Measurements from ENCODE around the gene ADAMTSL4.
A peak's percentile ranks its signal among the peaks of the same experiment; 100 is the strongest.
"Not testable (repeated sequence)": the region's sequence is repeated elsewhere in the genome, so short reads cannot be mapped to it uniquely, and the experiment has no call there.

ADAMTSL4 gene

DNA sequence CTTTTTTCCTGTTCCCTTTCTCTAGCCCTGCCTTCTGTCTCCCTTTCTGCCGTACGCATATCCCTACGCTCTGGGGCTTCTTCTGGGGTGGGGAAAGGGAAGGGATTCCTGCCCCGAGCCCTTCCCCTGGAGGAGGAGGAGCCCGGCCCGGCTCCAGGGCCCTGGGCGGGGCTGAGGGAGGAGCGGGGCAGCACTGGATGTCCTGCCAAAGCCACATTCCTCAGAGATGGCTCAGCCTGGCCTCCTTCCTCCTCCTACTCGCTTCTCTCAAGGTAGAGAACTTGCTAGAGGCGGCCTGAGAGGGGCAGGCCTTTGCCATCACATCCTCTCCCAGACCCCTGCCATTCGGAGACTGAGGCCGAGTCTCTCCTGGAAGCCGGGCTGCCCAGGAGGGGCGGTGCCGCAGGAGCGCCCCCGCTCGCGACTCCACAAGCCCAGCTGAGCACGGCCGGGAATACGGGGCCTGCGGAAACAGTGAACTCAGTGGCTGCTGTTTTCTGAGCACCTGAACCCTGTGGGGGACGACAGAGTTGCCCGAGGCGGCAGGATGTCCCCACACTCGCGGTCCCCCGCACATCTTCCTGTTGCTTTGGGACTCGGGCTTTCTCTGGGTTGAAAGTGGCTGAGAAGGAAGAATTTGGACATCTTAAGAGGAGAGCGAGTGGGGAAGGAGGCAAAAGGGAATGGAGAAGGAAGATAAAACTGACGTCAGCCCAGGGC is 12.2 kb downstream of the ADAMTSL4 start:
- H3K27ac ChIP-seq, result peak overlapping the region; percentile 72
- DNase-seq, result peak; percentile 94
- no peaks in the 10 kb centered on the region for H3K27me3 ChIP-seq (ENCODE audit: insufficient read depth, low read depth, severe bottlenecking)
- no peaks in the 10 kb centered on the region for H3K36me3 ChIP-seq
- TF ChIP-seq, protein P1, sequence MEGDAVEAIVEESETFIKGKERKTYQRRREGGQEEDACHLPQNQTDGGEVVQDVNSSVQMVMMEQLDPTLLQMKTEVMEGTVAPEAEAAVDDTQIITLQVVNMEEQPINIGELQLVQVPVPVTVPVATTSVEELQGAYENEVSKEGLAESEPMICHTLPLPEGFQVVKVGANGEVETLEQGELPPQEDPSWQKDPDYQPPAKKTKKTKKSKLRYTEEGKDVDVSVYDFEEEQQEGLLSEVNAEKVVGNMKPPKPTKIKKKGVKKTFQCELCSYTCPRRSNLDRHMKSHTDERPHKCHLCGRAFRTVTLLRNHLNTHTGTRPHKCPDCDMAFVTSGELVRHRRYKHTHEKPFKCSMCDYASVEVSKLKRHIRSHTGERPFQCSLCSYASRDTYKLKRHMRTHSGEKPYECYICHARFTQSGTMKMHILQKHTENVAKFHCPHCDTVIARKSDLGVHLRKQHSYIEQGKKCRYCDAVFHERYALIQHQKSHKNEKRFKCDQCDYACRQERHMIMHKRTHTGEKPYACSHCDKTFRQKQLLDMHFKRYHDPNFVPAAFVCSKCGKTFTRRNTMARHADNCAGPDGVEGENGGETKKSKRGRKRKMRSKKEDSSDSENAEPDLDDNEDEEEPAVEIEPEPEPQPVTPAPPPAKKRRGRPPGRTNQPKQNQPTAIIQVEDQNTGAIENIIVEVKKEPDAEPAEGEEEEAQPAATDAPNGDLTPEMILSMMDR (IDR thresholded peaks at IDR 0.05; ENCODE audit: low read depth, low read length), result peak; percentile 21; the same call in 1 of the 2 replicates
- H3K9me3 ChIP-seq (ENCODE audit: severe bottlenecking), result no peaks in the 10 kb centered on the region
- peak overlapping the region; percentile 72 for H3K4me3 ChIP-seq (ENCODE audit: low read depth, low read length)

GRCh38 chr1:150561974-150562445 is 12.8 kb downstream of the ADAMTSL4 start:
- Histone ChIP-seq H3K27ac (peak overlapping the region; percentile 72), H3K4me3 (ENCODE audit: low read depth, low read length) (peak overlapping the region; percentile 72), H3K9me3 (ENCODE audit: severe bottlenecking) (no peaks in the 10 kb centered on the region), H3K36me3 (no peaks in the 10 kb centered on the region), H3K27me3 (ENCODE audit: insufficient read depth, low read depth, severe bottlenecking) (no peaks in the 10 kb centered on the region)
- TF ChIP-seq, protein P1 (IDR thresholded peaks at IDR 0.05; ENCODE audit: low read depth, low read length), result no peak
- DNase-seq, result peak; percentile 93

DNA sequence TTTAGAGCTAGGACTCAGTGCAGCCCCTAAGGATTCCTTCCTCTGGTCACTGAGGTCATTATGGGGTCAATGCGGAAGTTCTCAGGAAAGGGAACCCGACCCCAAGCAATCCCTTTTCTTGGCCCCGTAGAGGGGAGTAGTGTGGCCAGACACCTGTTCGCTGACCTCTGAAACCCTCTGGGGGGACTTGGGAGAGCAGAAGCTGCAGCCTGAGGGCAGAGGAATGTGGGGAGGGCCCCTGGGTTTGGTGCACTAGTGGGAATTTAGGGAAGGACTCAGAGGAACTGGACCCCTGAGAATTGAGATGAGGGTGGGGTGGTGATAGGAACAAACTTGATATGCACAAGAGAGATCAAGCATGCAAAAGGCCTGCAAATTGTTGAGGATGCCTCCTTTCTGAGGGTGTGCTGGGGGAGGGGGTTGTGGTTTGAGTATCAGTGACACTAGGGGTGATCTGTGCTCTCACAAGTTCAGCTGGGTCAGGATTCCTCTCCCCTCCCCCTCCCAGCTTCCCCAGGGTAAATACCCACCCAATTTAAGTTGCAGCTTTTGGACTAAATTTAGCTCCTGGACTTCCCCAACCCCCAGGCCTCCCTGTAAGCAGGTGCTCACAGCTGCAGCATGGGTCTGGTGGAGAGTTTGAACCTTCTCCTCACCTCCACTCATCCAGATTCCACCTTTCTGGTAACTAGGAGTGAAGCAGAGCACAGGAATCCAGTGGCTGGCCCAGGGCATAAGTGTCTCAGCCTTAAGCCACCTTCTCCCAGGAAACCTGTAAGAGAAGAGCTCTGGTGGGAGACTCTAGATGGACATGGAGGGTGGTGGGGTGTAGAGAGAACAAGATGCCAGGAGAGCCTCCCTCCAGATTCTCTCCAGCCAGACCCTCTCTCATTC is 13.5 kb downstream of the ADAMTSL4 start:
- Histone ChIP-seq H3K27me3 (ENCODE audit: insufficient read depth, low read depth, severe bottlenecking) (no peaks in the 10 kb centered on the region), H3K27ac (peak overlapping the region; percentile 72), H3K36me3 (no peaks in the 10 kb centered on the region), H3K9me3 (ENCODE audit: severe bottlenecking) (no peaks in the 10 kb centered on the region), H3K4me3 (ENCODE audit: low read depth, low read length) (peak overlapping the region; percentile 72)
- TF ChIP-seq, protein P1 (IDR thresholded peaks at IDR 0.05; ENCODE audit: low read depth, low read length), result no peak
- no peak for DNase-seq

DNA sequence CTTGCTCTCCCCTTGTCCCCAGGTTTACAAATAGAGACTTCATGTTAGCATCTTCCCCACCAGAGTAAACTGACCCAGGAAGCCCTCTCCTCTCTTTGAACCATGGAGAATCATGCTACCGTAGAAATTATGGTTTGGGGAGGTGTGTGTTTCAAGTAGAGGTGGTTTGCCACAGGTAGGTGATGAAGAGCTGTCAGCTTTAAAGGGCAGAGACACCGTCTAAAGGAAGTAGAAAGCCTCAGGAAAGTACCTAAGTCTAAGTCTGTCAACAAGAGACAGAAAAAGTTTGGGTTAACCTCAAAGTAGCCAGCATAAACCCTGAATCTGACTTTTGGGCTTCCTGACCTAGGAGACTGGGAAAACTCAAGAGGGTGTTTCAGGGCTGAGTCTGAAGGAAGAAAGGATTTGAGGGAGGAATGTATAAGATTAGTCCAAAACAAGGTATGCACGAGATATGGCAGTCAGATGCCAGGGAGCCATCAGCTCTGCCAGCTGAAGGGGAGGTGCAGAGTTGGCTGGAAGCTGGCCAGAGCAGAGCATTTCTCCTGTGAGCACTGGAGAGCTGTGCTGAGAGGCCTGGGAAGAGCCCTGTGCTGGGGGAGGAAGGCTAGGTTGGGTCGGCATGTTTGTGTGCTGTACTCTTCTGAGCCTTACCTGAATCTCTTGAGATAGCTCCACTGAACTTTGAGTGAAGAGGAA is 14.3 kb downstream of the ADAMTSL4 start:
- Histone ChIP-seq H3K27me3 (ENCODE audit: insufficient read depth, low read depth, severe bottlenecking) (no peaks in the 10 kb centered on the region), H3K36me3 (no peaks in the 10 kb centered on the region), H3K4me3 (ENCODE audit: low read depth, low read length) (no peak overlapping the region), H3K27ac (no peak overlapping the region), H3K9me3 (ENCODE audit: severe bottlenecking) (no peaks in the 10 kb centered on the region)
- no peak for DNase-seq
- TF ChIP-seq, protein P1 (IDR thresholded peaks at IDR 0.05; ENCODE audit: low read depth, low read length), result no peak

GRCh38 chr1:150564051-150564991 is 15.1 kb downstream of the ADAMTSL4 start:
- DNase-seq, result no peak
- H3K9me3 ChIP-seq (ENCODE audit: severe bottlenecking), result no peaks in the 10 kb centered on the region
- TF ChIP-seq, protein P1 (IDR thresholded peaks at IDR 0.05; ENCODE audit: low read depth, low read length), result no peak
- no peaks in the 10 kb centered on the region for H3K36me3 ChIP-seq
- no peak overlapping the region for H3K27ac ChIP-seq
- H3K27me3 ChIP-seq (ENCODE audit: insufficient read depth, low read depth, severe bottlenecking), result no peaks in the 10 kb centered on the region
- H3K4me3 ChIP-seq (ENCODE audit: low read depth, low read length), result no peak overlapping the region

DNA sequence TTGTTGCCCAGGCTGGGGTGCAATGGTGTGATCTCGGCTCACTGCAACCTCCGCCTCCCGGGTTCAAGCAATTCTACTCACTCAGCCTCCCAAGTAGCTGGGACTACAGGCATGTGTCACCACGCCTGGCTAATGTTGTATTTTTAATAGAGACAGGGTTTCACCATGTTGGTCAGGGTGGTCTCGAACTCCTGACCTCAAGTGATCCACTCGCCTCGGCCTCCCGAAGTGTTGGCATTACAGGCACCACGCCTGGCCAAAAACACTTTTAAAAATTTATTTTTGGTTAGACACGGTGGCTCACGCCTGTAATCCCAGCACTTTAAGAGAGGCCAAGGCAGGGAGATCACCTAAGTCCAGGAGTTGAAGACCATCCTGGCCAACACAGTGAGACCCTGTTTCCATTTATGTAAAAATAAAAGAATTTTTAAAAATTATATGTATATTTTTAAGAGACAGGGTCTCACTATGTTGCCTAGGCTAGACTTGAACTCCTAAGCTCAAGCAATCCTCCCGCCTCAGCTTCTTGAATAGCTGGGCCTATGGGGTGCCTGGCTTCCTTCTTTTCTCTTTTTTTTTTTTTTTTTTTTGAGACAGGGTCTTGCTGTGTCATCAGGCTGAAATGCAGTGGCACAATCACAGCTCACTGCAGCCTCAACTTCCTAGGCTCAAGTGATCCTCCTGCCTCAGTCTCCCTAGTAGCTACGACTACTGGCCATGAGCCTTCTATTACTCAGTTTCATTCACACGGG is 16.2 kb downstream of the ADAMTSL4 start:
- H3K36me3 ChIP-seq; DNase-seq; H3K9me3 ChIP-seq (ENCODE audit: severe bottlenecking); H3K27ac ChIP-seq; H3K4me3 ChIP-seq (ENCODE audit: low read depth, low read length); H3K27me3 ChIP-seq (ENCODE audit: insufficient read depth, low read depth, severe bottlenecking): not testable (repeated sequence)
